Measurements from ENCODE around the gene TBC1D2.

The TBC1D2 gene

GRCh38 chr9:98263080-98263479 lies 7.6 kb upstream of the TBC1D2 start:
- H3K36me3 ChIP-seq (ENCODE audit: control insufficient read depth in 2 of 2, insufficient read depth in 1 of 2, low read length in 2 of 2) = no peaks in the 10 kb centered on the region
- H3K4me3 ChIP-seq (ENCODE audit: low read depth, low read length) = no peak overlapping the region
- TF ChIP-seq SP2 (tag by site-specific recombination; IDR thresholded peaks at IDR 0.05) (no peak), ZNF510 (tag by site-specific recombination; IDR thresholded peaks at IDR 0.05; ENCODE audit: insufficient replicate concordance) (no peak), ZNF449 (tag by site-specific recombination; IDR thresholded peaks at IDR 0.05) (no peak), ZNF10 (tag by site-specific recombination; IDR thresholded peaks at IDR 0.05) (no peak), ZNF701 (tag by site-specific recombination; IDR thresholded peaks at IDR 0.05) (no peak), ZBTB26 (tag by site-specific recombination; optimal IDR thresholded peaks at IDR 0.05) (no peak), KLF17 (tag by site-specific recombination; IDR thresholded peaks at IDR 0.05) (no peak), PBX3 (CRISPR knock-in tag; IDR thresholded peaks at IDR 0.05) (no peak), ZNF692 (tag by site-specific recombination; IDR thresholded peaks at IDR 0.05) (no peak), ZNF433 (tag by site-specific recombination; IDR thresholded peaks at IDR 0.05; ENCODE audit: low read depth) (no peak), ZBTB44 (tag by site-specific recombination; IDR thresholded peaks at IDR 0.05) (no peak), WT1 (tag by site-specific recombination; IDR thresholded peaks at IDR 0.05) (no peak)
- H3K4me1 ChIP-seq (ENCODE audit: control insufficient read depth, insufficient read depth, low read length) = no peaks in the 10 kb centered on the region
- H3K27ac ChIP-seq (ENCODE audit: extremely low read depth, low read depth, low read length) = no peak overlapping the region
- ChIA-PET POLR2A (no interaction called here), CTCF (interaction anchor here (0.7 to 4.5 kb wide), 21 partner anchors 11 to 415 kb away, joined by 3 to 56 read pairs (median 5); partner anchors contain the start of gene TRIM14)
- no peaks in the 10 kb centered on the region for H3K9me3 ChIP-seq (ENCODE audit: control insufficient read depth, insufficient read depth, low read depth, low read length)

- ChIA-PET POLR2A (no interaction called here), CTCF (interaction anchor here (0.7 to 4.5 kb wide), 8 partner anchors 17 to 193 kb away, joined by 3 to 56 read pairs (median 5); no protein-coding TSS in a partner anchor)
- no peaks in the 10 kb centered on the region for H3K9me3 ChIP-seq (ENCODE audit: control insufficient read depth, insufficient read depth, low read depth, low read length)
- no peak overlapping the region for H3K4me3 ChIP-seq (ENCODE audit: low read depth, low read length)
- H3K4me1 ChIP-seq (ENCODE audit: control insufficient read depth, insufficient read depth, low read length) = no peaks in the 10 kb centered on the region
- no peak overlapping the region for H3K27ac ChIP-seq (ENCODE audit: extremely low read depth, low read depth, low read length)
- H3K36me3 ChIP-seq (ENCODE audit: control insufficient read depth in 2 of 2, insufficient read depth in 1 of 2, low read length in 2 of 2) = no peaks in the 10 kb centered on the region
- TF ChIP-seq HOXD13 (CRISPR knock-in tag; IDR thresholded peaks at IDR 0.05; ENCODE audit: borderline replicate concordance) (no peak), ZNF37A (tag by site-specific recombination; IDR thresholded peaks at IDR 0.05) (no peak), KLF9 (tag by site-specific recombination; IDR thresholded peaks at IDR 0.05; ENCODE audit: low read depth) (no peak), ZNF132 (tag by site-specific recombination; IDR thresholded peaks at IDR 0.05; ENCODE audit: borderline replicate concordance) (no peak), ZNF639 (tag by site-specific recombination; IDR thresholded peaks at IDR 0.05) (no peak), ZNF157 (tag by site-specific recombination; IDR thresholded peaks at IDR 0.05) (no peak), ZNF530 (tag by site-specific recombination; IDR thresholded peaks at IDR 0.05; ENCODE audit: low read depth) (no peak), ZNF624 (tag by site-specific recombination; IDR thresholded peaks at IDR 0.05) (no peak), ZNF274 (IDR thresholded peaks at IDR 0.05; ENCODE audit: low read length) (no peak), ZNF274 (tag by site-specific recombination; IDR thresholded peaks at IDR 0.05; ENCODE audit: borderline replicate concordance) (no peak), KLF17 (tag by site-specific recombination; IDR thresholded peaks at IDR 0.05) (no peak)
Observed at GRCh38 chr9:98262056-98262455, 6.6 kb upstream of the TBC1D2 start.
